Measurements from ENCODE around the gene PSD2. TPM values are rescaled to one million over a fixed set of nuclear protein-coding genes. Genes with fewer than 3 reads are reported as not detected.

PSD2 gene
- total RNA-seq, 4 donors from 2014 or later: 0.10 TPM; not detected in 3

- Histone ChIP-seq H3K4me1 (peaks cover 0 to 11% of the 10 kb centered on the region in 2 donors), H3K4me3 (peak overlapping the region; percentile 28 to 55 (median 47)), H3K9me3 (no peaks in the 10 kb centered on the region), H3K36me3 (peaks cover 0 to 29% of the 10 kb centered on the region in 2 donors), H3K27ac (peak overlapping the region in 2 of 4 donors; percentile 18 to 47), H3K27me3 (no peaks in the 10 kb centered on the region)
- no peak for TF ChIP-seq CTCF (IDR thresholded peaks at IDR 0.05 in 4 of 5, conservative IDR thresholded peaks at IDR 0.05 in 1 of 5)
- no peak for TF ChIP-seq POLR2A (IDR thresholded peaks at IDR 0.05)
- in situ Hi-C loops (cut with MboI; ENCODE audit: low sequenced_read_pairs in 4 of 4) (no loop called here), intact Hi-C loops (cut with DNase I; ENCODE audit: low total_unique reads) (loop anchor here (10.0 kb wide), 1 partner anchor 306 kb away; no protein-coding TSS in a partner anchor)
- DNase-seq (no peak), ATAC-seq (peak in 1 of 2 donors; percentile 7)
Measured at GRCh38 chr5:139848508-139849100, 53.0 kb downstream of the PSD2 start.

- TF ChIP-seq POLR2A (IDR thresholded peaks at IDR 0.05): no peak
- no peak for TF ChIP-seq CTCF (IDR thresholded peaks at IDR 0.05 in 4 of 5, conservative IDR thresholded peaks at IDR 0.05 in 1 of 5)
- ATAC-seq (no peak), DNase-seq (peak in 1 of 2 donors; percentile 9)
- Histone ChIP-seq H3K27me3 (no peaks in the 10 kb centered on the region), H3K36me3 (peaks cover 0 to 29% of the 10 kb centered on the region in 2 donors), H3K9me3 (no peaks in the 10 kb centered on the region), H3K4me1 (peaks cover 0 to 11% of the 10 kb centered on the region in 2 donors), H3K4me3 (no peak overlapping the region), H3K27ac (peak overlapping the region in 2 of 4 donors; percentile 9 to 18)
- intact Hi-C loops (cut with DNase I; ENCODE audit: low total_unique reads) (loop anchor here (10.0 kb wide), 1 partner anchor 305 kb away; no protein-coding TSS in a partner anchor), in situ Hi-C loops (cut with MboI; ENCODE audit: low sequenced_read_pairs in 4 of 4) (no loop called here)
Measured at GRCh38 chr5:139849501-139849900, 53.9 kb downstream of the PSD2 start.

- H3K4me3 ChIP-seq: no peak overlapping the region
- no peaks in the 10 kb centered on the region for H3K27me3 ChIP-seq
- peaks cover 0 to 11% of the 10 kb centered on the region in 2 donors for H3K4me1 ChIP-seq
- no peak for DNase-seq
- H3K9me3 ChIP-seq: no peaks in the 10 kb centered on the region
- peaks cover 0 to 29% of the 10 kb centered on the region in 2 donors for H3K36me3 ChIP-seq
- intact Hi-C loops (cut with DNase I; ENCODE audit: low total_unique reads) (loop anchor here (10.0 kb wide), 1 partner anchor 305 kb away; no protein-coding TSS in a partner anchor), in situ Hi-C loops (cut with MboI; ENCODE audit: low sequenced_read_pairs in 4 of 4) (loop anchor here in 1 of 4 donors (10.0 to 25.0 kb wide), 2 partner anchors 65 to 112 kb away; no protein-coding TSS in a partner anchor)
- peak overlapping the region in 2 of 4 donors; percentile 9 to 18 for H3K27ac ChIP-seq
- TF ChIP-seq CTCF (IDR thresholded peaks at IDR 0.05 in 4 of 5, conservative IDR thresholded peaks at IDR 0.05 in 1 of 5) (no peak), POLR2A (IDR thresholded peaks at IDR 0.05) (no peak)
- ATAC-seq: no peak
Measured at GRCh38 chr5:139849942-139850341, 54.3 kb downstream of the PSD2 start.

- Histone ChIP-seq H3K9me3 (no peaks in the 10 kb centered on the region), H3K36me3 (peaks cover 0 to 29% of the 10 kb centered on the region in 2 donors), H3K27ac (no peak overlapping the region), H3K4me1 (peaks cover 0 to 11% of the 10 kb centered on the region in 2 donors), H3K4me3 (no peak overlapping the region), H3K27me3 (no peaks in the 10 kb centered on the region)
- no peak for ATAC-seq
- in situ Hi-C loops (cut with MboI; ENCODE audit: low sequenced_read_pairs in 4 of 4) (loop anchor here in 1 of 4 donors (10.0 to 25.0 kb wide), 2 partner anchors 66 to 112 kb away; no protein-coding TSS in a partner anchor), intact Hi-C loops (cut with DNase I; ENCODE audit: low total_unique reads) (no loop called here)
- no peak for TF ChIP-seq POLR2A (IDR thresholded peaks at IDR 0.05)
- TF ChIP-seq CTCF (IDR thresholded peaks at IDR 0.05 in 4 of 5, conservative IDR thresholded peaks at IDR 0.05 in 1 of 5): no peak
- no peak for DNase-seq
Measured at GRCh38 chr5:139850423-139851016, 54.9 kb downstream of the PSD2 start.

All from gastrocnemius medialis (tissue), 4 donors.